RWPE1 (cell line): ENCODE data around the gene GATA6.
"Not testable (repeated sequence)": the region's sequence is repeated elsewhere in the genome, so short reads cannot be mapped to it uniquely, and the experiment has no call there.

ENCODE experiments used
- CTCF ChIA-PET: fragments of 350-600 bp; sonication (Branson Sonifier 250); formaldehyde crosslinking; extraction: SDS; loops from one replicate; lab custom pipeline; 2021; lab: Yijun Ruan, JAX
- POLR2A ChIA-PET: fragments of 400-600 bp; formaldehyde crosslinking; extraction: SDS; loops from one replicate; lab custom pipeline; 2020; ENCODE audit warnings: antibody characterized with exemption; ENCODE audit not compliant: low non-redundant PET; lab: Yijun Ruan, JAX
- DNase-seq: peaks from one replicate; pipeline ENCODE4 v3.0.0; 2012; ENCODE audit warnings: low spot score
- H3K27ac ChIP-seq: fragments of 450-650 bp; 2 replicates; pipeline ENCODE4 v1.5.1; 2017
- TF ChIP-seq, protein P1 (sequence below): fragments of 450-650 bp; conservative IDR thresholded peaks from 2 replicates; pipeline ENCODE4 v1.5.1; 2017; ENCODE audit warnings: low read depth, mild to moderate bottlenecking

GATA6 gene

DNA sequence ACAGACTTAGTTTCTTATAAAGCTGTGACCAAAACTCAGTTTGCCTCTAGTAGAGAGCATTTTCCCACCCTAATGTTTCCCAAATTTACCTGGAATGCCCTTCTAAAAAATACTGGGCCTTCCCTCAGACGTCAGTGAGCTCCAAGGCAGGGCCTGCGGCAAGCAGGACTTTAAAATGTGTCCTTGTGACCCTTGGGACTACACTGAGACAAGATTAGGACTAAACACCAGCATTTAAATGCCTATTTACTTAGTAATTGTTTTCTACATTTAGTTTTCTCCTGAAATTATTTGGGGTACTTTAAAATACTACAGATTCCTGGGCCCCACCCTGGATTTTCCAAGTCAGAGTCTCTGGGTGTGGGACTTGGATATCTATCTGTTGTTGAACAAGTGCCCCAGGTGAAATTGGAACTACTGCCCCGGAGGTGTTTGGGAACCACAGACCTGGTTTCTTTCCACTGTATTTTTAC, 14.3 kb downstream of the GATA6 start:
- ChIA-PET POLR2A (no interaction called here), CTCF (interaction anchor here (0.6 kb wide), 2 partner anchors 28 to 684 kb away, joined by 3 to 7 read pairs; no protein-coding TSS in a partner anchor)
- TF ChIP-seq, protein P1, sequence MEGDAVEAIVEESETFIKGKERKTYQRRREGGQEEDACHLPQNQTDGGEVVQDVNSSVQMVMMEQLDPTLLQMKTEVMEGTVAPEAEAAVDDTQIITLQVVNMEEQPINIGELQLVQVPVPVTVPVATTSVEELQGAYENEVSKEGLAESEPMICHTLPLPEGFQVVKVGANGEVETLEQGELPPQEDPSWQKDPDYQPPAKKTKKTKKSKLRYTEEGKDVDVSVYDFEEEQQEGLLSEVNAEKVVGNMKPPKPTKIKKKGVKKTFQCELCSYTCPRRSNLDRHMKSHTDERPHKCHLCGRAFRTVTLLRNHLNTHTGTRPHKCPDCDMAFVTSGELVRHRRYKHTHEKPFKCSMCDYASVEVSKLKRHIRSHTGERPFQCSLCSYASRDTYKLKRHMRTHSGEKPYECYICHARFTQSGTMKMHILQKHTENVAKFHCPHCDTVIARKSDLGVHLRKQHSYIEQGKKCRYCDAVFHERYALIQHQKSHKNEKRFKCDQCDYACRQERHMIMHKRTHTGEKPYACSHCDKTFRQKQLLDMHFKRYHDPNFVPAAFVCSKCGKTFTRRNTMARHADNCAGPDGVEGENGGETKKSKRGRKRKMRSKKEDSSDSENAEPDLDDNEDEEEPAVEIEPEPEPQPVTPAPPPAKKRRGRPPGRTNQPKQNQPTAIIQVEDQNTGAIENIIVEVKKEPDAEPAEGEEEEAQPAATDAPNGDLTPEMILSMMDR = no peak
- DNase-seq = no peak
- no peak overlapping the region for H3K27ac ChIP-seq

DNA sequence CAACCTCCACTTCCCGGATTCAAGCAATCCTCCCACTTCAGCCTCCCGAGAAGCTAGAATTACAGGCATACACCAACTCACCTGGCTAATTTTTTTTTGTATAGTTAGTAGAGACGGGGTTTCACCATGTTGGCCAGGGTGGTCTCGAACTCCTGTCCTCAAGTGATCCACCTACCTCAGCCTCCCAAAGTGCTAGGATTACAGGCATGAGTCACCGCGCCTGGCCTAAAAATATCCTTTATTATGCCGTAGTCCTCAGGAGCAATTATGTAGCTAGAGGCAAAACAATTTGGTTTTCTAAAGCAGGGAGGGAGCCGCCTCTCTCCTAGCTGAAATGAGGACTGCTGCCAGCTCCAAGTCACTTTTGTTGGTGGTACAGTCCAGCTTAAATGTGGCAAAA, 15.2 kb downstream of the GATA6 start:
- H3K27ac ChIP-seq, DNase-seq, POLR2A ChIA-PET: not testable (repeated sequence)
- CTCF ChIA-PET = interaction anchor here (0.9 kb wide), 1 partner anchor 378 kb away, joined by 3 read pairs; no protein-coding TSS in a partner anchor

DNA sequence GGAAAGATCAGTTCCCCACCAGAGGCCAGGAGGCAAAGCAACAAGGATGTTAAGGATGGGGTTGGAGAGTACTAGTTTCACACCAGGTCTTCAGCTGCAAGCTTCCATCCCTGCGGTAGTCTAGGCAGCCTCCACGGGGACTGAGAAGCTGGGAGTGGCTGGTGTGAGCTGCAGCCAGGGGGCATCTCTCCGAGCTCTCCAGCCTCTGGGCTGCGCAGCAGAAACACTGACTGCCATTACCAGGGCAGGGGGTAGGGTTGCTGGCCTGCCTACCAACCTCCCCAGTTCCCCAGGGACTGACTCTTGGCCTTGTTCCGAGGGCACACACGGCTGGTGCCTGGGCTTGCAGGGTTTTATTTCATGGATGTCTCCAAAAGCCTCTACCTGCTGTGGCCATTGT, 15.9 kb downstream of the GATA6 start:
- H3K27ac ChIP-seq = no peak overlapping the region
- no peak for DNase-seq
- ChIA-PET POLR2A (no interaction called here), CTCF (interaction anchor here (0.9 kb wide), 1 partner anchor 377 kb away, joined by 3 read pairs; no protein-coding TSS in a partner anchor)
- TF ChIP-seq, protein P1 = no peak

DNA sequence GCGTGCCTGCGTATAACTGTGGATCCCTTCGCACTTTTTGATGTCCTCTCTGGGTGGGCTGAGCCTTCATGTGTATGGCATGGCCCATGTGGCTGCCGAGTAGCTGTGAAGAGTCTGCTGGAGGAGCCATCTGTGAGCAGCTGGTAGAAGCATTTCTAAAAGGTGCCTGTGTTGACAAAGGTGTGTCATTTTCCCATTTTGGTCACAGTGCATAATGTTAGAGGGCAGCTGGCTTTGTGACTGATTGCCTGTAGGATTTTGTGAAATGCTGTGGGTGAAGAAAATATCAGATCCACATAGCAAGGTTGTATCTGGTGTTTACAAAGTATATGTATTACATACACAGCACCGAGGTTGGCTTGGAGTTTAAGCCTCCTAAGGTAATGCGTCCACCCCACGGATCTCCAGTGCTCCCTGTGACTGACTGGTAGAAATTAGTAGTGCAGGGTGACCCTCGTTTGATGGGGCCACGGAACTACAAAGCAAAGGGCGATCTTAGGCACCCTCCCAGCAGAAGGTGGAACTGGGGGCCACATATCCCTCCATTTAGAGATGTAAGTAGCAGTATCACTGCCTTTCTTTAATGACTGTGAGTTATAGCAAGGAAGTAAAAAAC, 16.5 kb downstream of the GATA6 start:
- ChIA-PET POLR2A (no interaction called here), CTCF (no interaction called here)
- TF ChIP-seq, protein P1 = no peak

DNA sequence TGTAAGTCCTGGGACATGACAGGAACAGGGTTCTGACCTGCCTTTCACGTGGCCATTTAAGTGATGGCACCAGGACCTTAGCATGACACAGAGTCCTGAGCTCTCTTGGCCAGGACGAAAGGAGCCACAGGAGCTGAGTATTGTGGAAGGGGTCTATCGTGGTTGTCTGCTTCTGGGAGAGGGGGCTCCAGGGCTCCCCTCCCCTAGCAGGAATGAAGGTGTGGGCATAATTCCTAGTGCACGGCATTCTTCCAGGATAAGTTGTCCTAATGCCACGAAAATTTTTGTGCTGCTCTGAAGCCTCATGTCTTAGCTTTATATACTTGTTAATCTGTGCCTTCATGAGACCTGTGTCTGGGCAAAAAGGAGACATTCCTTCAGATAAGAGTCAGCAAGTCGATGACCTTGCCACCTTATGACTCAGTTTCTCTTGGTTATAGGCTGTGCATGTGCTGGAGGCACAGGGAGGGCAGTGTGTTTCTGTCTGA, 17.1 kb downstream of the GATA6 start:
- CTCF ChIA-PET = no interaction called here
- peak; percentile 48 for DNase-seq
- POLR2A ChIA-PET = no interaction called here

More for the DNA sequence above, 16.5 kb downstream of the GATA6 start:
- DNase-seq = no peak
- H3K27ac ChIP-seq = peak overlapping the region; percentile 75

DNA sequence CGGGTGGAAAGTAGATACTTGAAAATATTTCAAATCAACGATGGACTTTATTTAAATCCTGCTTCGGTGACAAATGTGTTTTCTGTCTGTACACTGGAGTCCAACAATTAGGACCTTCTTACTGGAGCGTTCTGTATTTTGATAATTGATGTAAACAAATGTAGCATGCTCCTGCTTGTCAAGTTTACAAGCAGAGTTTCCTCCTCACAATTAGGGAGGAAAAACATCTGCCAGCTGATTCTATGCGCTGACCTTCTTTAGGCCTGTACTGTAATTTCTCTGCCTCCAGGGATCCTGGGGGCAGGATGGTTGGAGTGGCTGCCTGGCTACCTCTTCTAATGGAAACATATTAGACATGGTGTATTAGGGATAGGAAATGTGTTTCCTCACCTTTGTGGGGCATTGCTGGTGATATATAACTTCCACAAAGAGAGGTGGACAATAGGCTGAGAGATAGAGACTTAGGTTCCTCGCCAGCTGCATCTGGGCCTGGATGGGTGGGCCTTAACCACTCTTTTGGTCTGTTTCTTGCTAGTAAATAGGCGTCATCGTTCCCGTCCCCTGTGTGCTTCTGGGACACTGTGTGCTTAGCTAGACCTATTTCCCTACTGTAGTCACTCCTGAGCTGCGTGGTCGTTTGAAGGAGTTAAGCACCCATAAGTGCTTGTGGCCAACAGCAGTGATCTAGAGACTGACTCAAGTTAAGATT, 19.3 kb downstream of the GATA6 start:
- POLR2A ChIA-PET = no interaction called here
- no peak for DNase-seq
- TF ChIP-seq, protein P1 = no peak
- CTCF ChIA-PET = no interaction called here
- H3K27ac ChIP-seq = no peak overlapping the region

More for the DNA sequence above, 17.1 kb downstream of the GATA6 start:
- peak overlapping the region; percentile 75 for H3K27ac ChIP-seq
- TF ChIP-seq, protein P1 = no peak
